GM18498 (cell line): ENCODE data around the gene PTPN14.
"Not testable (repeated sequence)": the region's sequence is repeated elsewhere in the genome, so short reads cannot be mapped to it uniquely, and the experiment has no call there.

Experiments used
- ATAC-seq: cut with Tn5 transposase; IDR thresholded peaks from one replicate; pipeline ENCODE4 v1.9.1; 2021; ENCODE audit warnings: mild to moderate bottlenecking, moderate library complexity; ENCODE audit not compliant: unreplicated experiment

The PTPN14 gene

GRCh38 chr1:214404571-214405213 lies 146.7 kb downstream of the PTPN14 start:
- peak; percentile 23 for ATAC-seq

GRCh38 chr1:214404154-214404553 lies 147.2 kb downstream of the PTPN14 start:
- ATAC-seq: peak; percentile 69

- ATAC-seq: no peak
Observed at GRCh38 chr1:214403431-214403830, 148.0 kb downstream of the PTPN14 start.

GRCh38 chr1:214402613-214403083 lies 148.8 kb downstream of the PTPN14 start:
- no peak for ATAC-seq

- ATAC-seq: no peak
Observed at GRCh38 chr1:214401666-214402065, 149.7 kb downstream of the PTPN14 start.

- ATAC-seq: no peak
Observed at GRCh38 chr1:214400131-214400530, 151.3 kb downstream of the PTPN14 start.

- no peak for ATAC-seq
Observed at GRCh38 chr1:214398490-214398889, 152.9 kb downstream of the PTPN14 start.

GRCh38 chr1:214397497-214397896 lies 153.9 kb downstream of the PTPN14 start:
- ATAC-seq: no peak

GRCh38 chr1:214396330-214396729 lies 155.1 kb downstream of the PTPN14 start:
- ATAC-seq: no peak

- not testable (repeated sequence) for ATAC-seq
Observed at GRCh38 chr1:214394569-214394968, 156.8 kb downstream of the PTPN14 start.

- ATAC-seq: no peak
Observed at GRCh38 chr1:214393086-214393485, 158.3 kb downstream of the PTPN14 start.

GRCh38 chr1:214391873-214392645 lies 159.3 kb downstream of the PTPN14 start:
- ATAC-seq: no peak

- no peak for ATAC-seq
Observed at GRCh38 chr1:214389734-214390133, 161.7 kb downstream of the PTPN14 start.

- no peak for ATAC-seq
Observed at GRCh38 chr1:214386747-214387146, 164.7 kb downstream of the PTPN14 start.

- ATAC-seq: no peak
Observed at GRCh38 chr1:214386333-214386732, 165.1 kb downstream of the PTPN14 start.

- no peak for ATAC-seq
Observed at GRCh38 chr1:214385428-214385827, 166.0 kb downstream of the PTPN14 start.

- ATAC-seq: no peak
Observed at GRCh38 chr1:214384373-214385079, 166.9 kb downstream of the PTPN14 start.

- no peak for ATAC-seq
Observed at GRCh38 chr1:214383381-214384372, 167.7 kb downstream of the PTPN14 start.

GRCh38 chr1:214380986-214381695 lies 170.3 kb downstream of the PTPN14 start:
- no peak for ATAC-seq

- ATAC-seq: no peak
Observed at GRCh38 chr1:214380396-214380795, 171.0 kb downstream of the PTPN14 start.
